Non-pigmented ciliary epithelial cell (primary cell): ENCODE results near the gene CRADD.
A peak's percentile ranks its signal among the peaks of the same experiment; 100 is the strongest.
"Not testable (repeated sequence)": the region's sequence is repeated elsewhere in the genome, so short reads cannot be mapped to it uniquely, and the experiment has no call there.

Source experiments
- DNase-seq: peaks from one replicate; pipeline ENCODE4 v3.0.0-alpha.2; 2010; ENCODE audit warnings: low read depth

CRADD gene

GRCh38 chr12:93784339-93785086 lies 107.3 kb downstream of the CRADD start:
- peak; percentile 88 for DNase-seq

GRCh38 chr12:93785249-93786010 lies 108.3 kb downstream of the CRADD start:
- peak; percentile 92 for DNase-seq

GRCh38 chr12:93786656-93787397 lies 109.7 kb downstream of the CRADD start:
- no peak for DNase-seq

GRCh38 chr12:93788853-93789252 lies 111.7 kb downstream of the CRADD start:
- DNase-seq, result no peak

GRCh38 chr12:93789767-93790166 lies 112.6 kb downstream of the CRADD start:
- no peak for DNase-seq

GRCh38 chr12:93790472-93791152 lies 113.4 kb downstream of the CRADD start:
- peak; percentile 88 for DNase-seq

- no peak for DNase-seq
These were observed 115.8 kb downstream of the CRADD start for GRCh38 chr12:93793007-93793406.

- no peak for DNase-seq
These were observed 116.8 kb downstream of the CRADD start for GRCh38 chr12:93793983-93794382.

GRCh38 chr12:93794738-93795137 lies 117.6 kb downstream of the CRADD start:
- DNase-seq, result no peak

GRCh38 chr12:93795352-93795751 lies 118.2 kb downstream of the CRADD start:
- no peak for DNase-seq

GRCh38 chr12:93796729-93797128 lies 119.6 kb downstream of the CRADD start:
- DNase-seq, result no peak

- no peak for DNase-seq
These were observed 121.3 kb downstream of the CRADD start for GRCh38 chr12:93798279-93799151.

GRCh38 chr12:93801666-93802065 lies 124.5 kb downstream of the CRADD start:
- not testable (repeated sequence) for DNase-seq

- no peak for DNase-seq
These were observed 125.1 kb downstream of the CRADD start for GRCh38 chr12:93802293-93802692.

- no peak for DNase-seq
These were observed 125.7 kb downstream of the CRADD start for GRCh38 chr12:93802698-93803423.

GRCh38 chr12:93803424-93803807 lies 126.2 kb downstream of the CRADD start:
- DNase-seq, result no peak

- no peak for DNase-seq
These were observed 127.4 kb downstream of the CRADD start for GRCh38 chr12:93804392-93805179.

GRCh38 chr12:93805736-93806141 lies 128.6 kb downstream of the CRADD start:
- DNase-seq, result no peak

GRCh38 chr12:93807354-93807753 lies 130.2 kb downstream of the CRADD start:
- DNase-seq, result no peak
